ENCODE data around the gene MISP. TPM values are rescaled to one million over a fixed set of nuclear protein-coding genes. Genes with fewer than 3 reads are reported as not detected.
"Not testable (repeated sequence)": the region's sequence is repeated elsewhere in the genome, so short reads cannot be mapped to it uniquely, and the experiment has no call there.

The MISP gene
- total RNA-seq, 1 donor from 2014 or later, result not detected

GRCh38 chr19:725461-726089 is 25.3 kb upstream of the MISP start:
- Histone ChIP-seq H3K27ac (no peak overlapping the region), H3K4me2 (no peak overlapping the region), H3K27me3 (no peaks in the 10 kb centered on the region), H3K4me1 (no peaks in the 10 kb centered on the region), H3K9ac (no peak overlapping the region), H3F3A (ENCODE audit: low read depth) (peaks cover 10% of the 10 kb centered on the region), H4K20me1 (ENCODE audit: low read depth) (peaks cover 39% of the 10 kb centered on the region), H3K9me3 (ENCODE audit: low read depth) (no peaks in the 10 kb centered on the region), H3K79me2 (ENCODE audit: low read depth) (no peaks in the 10 kb centered on the region), H2AFZ (replicated peaks) (no peak overlapping the region), H3K36me3 (no peaks in the 10 kb centered on the region), H3K4me3 (no peak overlapping the region)
- Mint-ChIP-seq H3K4me1 (peaks cover 5% of the 10 kb centered on the region), H3K27me3 (ENCODE audit: insufficient read depth, low read depth) (peaks cover 5% of the 10 kb centered on the region), H3K9me3 (no peaks in the 10 kb centered on the region), H3K4me3 (no peak overlapping the region), H3K27ac (no peak overlapping the region), H3K36me3 (peaks cover 6% of the 10 kb centered on the region)
- TF ChIP-seq EZH2phosphoT487 (IDR thresholded peaks at IDR 0.05) (no peak), EZH2 (IDR thresholded peaks at IDR 0.05) (no peak), CTCF (IDR thresholded peaks at IDR 0.05) (no peak)
- no peak for DNase-seq (ENCODE audit: low spot score)

- H3K27ac ChIP-seq, result no peak overlapping the region
- no peak for DNase-seq (ENCODE audit: low spot score)
- Mint-ChIP-seq H3K27ac (no peak overlapping the region), H3K36me3 (peaks cover 7% of the 10 kb centered on the region), H3K27me3 (ENCODE audit: insufficient read depth, low read depth) (peaks cover 5% of the 10 kb centered on the region), H3K4me3 (no peak overlapping the region), H3K9me3 (no peaks in the 10 kb centered on the region), H3K4me1 (peaks cover 3% of the 10 kb centered on the region)
- no peaks in the 10 kb centered on the region for H3K36me3 ChIP-seq
- H3K79me2 ChIP-seq (ENCODE audit: low read depth), result no peaks in the 10 kb centered on the region
- H3K4me3 ChIP-seq, result no peak overlapping the region
- TF ChIP-seq EZH2phosphoT487 (IDR thresholded peaks at IDR 0.05) (no peak), EZH2 (IDR thresholded peaks at IDR 0.05) (no peak), CTCF (IDR thresholded peaks at IDR 0.05) (no peak)
- H3K27me3 ChIP-seq, result no peaks in the 10 kb centered on the region
- no peaks in the 10 kb centered on the region for H3K9me3 ChIP-seq (ENCODE audit: low read depth)
- peaks cover 10% of the 10 kb centered on the region for H3F3A ChIP-seq (ENCODE audit: low read depth)
- no peak overlapping the region for H3K9ac ChIP-seq
- no peak overlapping the region for H2AFZ ChIP-seq (replicated peaks)
- peaks cover 25% of the 10 kb centered on the region for H4K20me1 ChIP-seq (ENCODE audit: low read depth)
- H3K4me2 ChIP-seq, result no peak overlapping the region
- no peaks in the 10 kb centered on the region for H3K4me1 ChIP-seq
These were observed 23.6 kb upstream of the MISP start for GRCh38 chr19:726993-727956.

- H3K36me3 ChIP-seq, result no peaks in the 10 kb centered on the region
- H2AFZ ChIP-seq (replicated peaks), result no peak overlapping the region
- peaks cover 18% of the 10 kb centered on the region for H4K20me1 ChIP-seq (ENCODE audit: low read depth)
- H3K4me2 ChIP-seq, result no peak overlapping the region
- no peaks in the 10 kb centered on the region for H3K79me2 ChIP-seq (ENCODE audit: low read depth)
- H3K9ac ChIP-seq, result no peak overlapping the region
- H3K4me3 Mint-ChIP-seq, result no peak overlapping the region
- H3K4me1 Mint-ChIP-seq, result peaks cover 3% of the 10 kb centered on the region
- no peak for TF ChIP-seq CTCF (IDR thresholded peaks at IDR 0.05)
- no peak for TF ChIP-seq EZH2phosphoT487 (IDR thresholded peaks at IDR 0.05)
- no peak for TF ChIP-seq EZH2 (IDR thresholded peaks at IDR 0.05)
- H3F3A ChIP-seq (ENCODE audit: low read depth), result peaks cover 10% of the 10 kb centered on the region
- H3K27ac Mint-ChIP-seq, result no peak overlapping the region
- no peaks in the 10 kb centered on the region for H3K27me3 ChIP-seq
- no peaks in the 10 kb centered on the region for H3K4me1 ChIP-seq
- peaks cover 5% of the 10 kb centered on the region for H3K27me3 Mint-ChIP-seq (ENCODE audit: insufficient read depth, low read depth)
- no peak overlapping the region for H3K4me3 ChIP-seq
- no peaks in the 10 kb centered on the region for H3K9me3 ChIP-seq (ENCODE audit: low read depth)
- DNase-seq (ENCODE audit: low spot score), result no peak
- peaks cover 7% of the 10 kb centered on the region for H3K36me3 Mint-ChIP-seq
- no peak overlapping the region for H3K27ac ChIP-seq
- H3K9me3 Mint-ChIP-seq, result no peaks in the 10 kb centered on the region
These were observed 22.9 kb upstream of the MISP start for GRCh38 chr19:728011-728410.

- H2AFZ ChIP-seq (replicated peaks); H3K79me2 ChIP-seq (ENCODE audit: low read depth); H3K4me1 Mint-ChIP-seq; H3K9me3 Mint-ChIP-seq; H3K36me3 Mint-ChIP-seq; H3K4me3 ChIP-seq; DNase-seq (ENCODE audit: low spot score); H3K4me1 ChIP-seq; H3K4me3 Mint-ChIP-seq; H3K4me2 ChIP-seq; H3K27me3 ChIP-seq; H3K27ac Mint-ChIP-seq; H3K9ac ChIP-seq; H3K27me3 Mint-ChIP-seq (ENCODE audit: insufficient read depth, low read depth); H3K27ac ChIP-seq; H3K9me3 ChIP-seq (ENCODE audit: low read depth); H3K36me3 ChIP-seq: not testable (repeated sequence)
- H3F3A ChIP-seq (ENCODE audit: low read depth), result peaks cover 14% of the 10 kb centered on the region
- peaks cover 19% of the 10 kb centered on the region for H4K20me1 ChIP-seq (ENCODE audit: low read depth)
These were observed 21.3 kb upstream of the MISP start for GRCh38 chr19:729564-729963.

All from neural progenitor cell (in vitro differentiated cells).